GM12874 (cell line): Measurements from ENCODE around the gene RAI1.

Source experiments
- CTCF ChIP-seq: IDR thresholded peaks from 2 replicates; pipeline ENCODE4 v1.5.1; 2011; ENCODE audit warnings: low read depth, mild to moderate bottlenecking, control low read depth, low read length, moderate library complexity; ENCODE audit not compliant: insufficient read depth

RAI1 gene

GRCh38 chr17:17752821-17753321 lies 71.6 kb downstream of the RAI1 start:
- TF ChIP-seq CTCF, result no peak

DNA sequence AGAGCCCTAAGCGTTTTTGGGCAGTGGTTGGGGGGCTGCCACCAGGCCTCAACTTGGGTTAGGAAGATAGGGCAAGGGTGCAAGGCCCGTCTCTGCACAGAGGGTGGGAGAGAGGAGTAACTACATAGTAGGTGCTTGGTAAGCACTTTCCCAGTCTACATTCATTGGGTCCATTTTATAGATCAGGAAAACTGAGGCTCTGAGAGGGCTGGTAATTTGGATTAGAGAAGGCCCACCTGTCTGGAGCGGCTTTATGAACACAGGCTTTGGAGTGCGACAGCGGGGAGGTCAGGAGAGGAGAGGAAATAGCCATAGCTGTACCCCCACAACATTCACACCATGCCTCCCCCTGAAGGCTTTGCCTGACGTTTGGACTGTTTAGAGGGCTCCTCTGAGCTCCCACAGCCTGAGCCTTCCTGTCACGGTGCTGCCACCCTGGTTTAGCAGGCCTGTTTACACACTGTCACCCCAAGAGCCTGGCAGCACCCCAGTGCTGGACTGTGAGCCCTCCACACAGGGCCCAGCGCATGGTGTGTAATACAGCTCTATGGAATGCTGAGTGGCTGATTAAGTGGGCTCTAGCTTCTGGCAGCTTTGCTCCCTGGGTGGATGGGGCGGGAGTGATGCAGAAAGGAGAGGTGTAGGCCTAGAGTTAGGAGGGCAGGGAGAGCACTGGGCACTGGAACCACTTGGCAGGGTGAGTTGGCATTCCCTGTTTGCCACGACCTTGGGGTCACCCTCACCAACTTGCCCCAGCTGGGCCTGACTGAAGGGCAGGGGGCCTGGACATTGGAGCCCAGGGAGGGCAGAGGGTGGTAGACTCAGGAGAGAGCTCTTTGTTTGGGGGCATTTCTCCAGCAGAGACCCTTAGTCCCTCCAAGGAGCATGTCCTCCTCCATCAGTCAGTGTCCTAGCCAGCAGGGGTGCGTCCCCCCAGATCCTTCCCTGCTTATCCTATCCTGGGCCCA lies 73.7 kb downstream of the RAI1 start:
- no peak for TF ChIP-seq CTCF

GRCh38 chr17:17755715-17756114 lies 74.5 kb downstream of the RAI1 start:
- TF ChIP-seq CTCF, result no peak

- TF ChIP-seq CTCF, result no peak
Measured at GRCh38 chr17:17757391-17757791, 76.1 kb downstream of the RAI1 start.

- TF ChIP-seq CTCF, result no peak
Measured at GRCh38 chr17:17757956-17758845, 76.9 kb downstream of the RAI1 start.

DNA sequence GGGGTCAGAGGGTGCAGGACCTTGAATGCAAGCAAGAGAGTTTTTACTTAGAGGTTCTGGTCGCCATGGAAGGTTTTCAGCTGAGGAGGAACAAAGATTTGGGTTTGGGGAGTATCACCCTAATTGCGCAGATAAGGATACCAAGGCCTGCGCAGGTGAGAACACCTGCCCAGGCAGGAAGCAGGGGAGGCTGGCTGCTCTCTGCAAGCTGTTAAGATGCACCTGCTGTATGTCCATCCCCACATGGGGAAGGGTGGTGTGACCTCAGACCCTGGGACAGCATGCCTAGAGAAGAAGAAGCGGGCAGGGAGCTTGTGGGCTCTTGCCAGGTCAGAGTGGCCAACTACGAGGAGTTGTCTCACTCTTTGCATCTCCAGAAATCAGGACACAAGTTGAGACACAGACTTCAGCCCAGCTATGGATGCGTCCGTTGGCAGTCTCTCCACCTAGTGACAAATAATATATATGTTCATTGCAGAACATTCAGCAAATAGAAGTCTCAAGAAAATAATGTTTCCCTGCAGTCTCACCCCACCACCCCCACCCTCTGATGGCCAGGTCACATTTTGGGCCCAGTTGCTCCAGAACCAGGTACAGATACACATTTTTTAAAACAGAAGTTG lies 77.8 kb downstream of the RAI1 start:
- no peak for TF ChIP-seq CTCF
